GM23338 (cell line): ENCODE results near the gene CDH7. TPM values are rescaled to one million over a fixed set of nuclear protein-coding genes. Genes with fewer than 3 reads are reported as not detected.

Experiments
- ATAC-seq: fragments of 200-7000 bp; cut with Tn5 transposase; 3 replicates; pipeline ENCODE4 v1.9.1; 2020
- DNase-seq: peaks from one replicate; pipeline ENCODE4 v3.0.0-alpha.2; 2015; ENCODE audit warnings: low spot score
- H2AFZ ChIP-seq: fragments of 200-600 bp; sonication (generic); 2 replicates; pipeline ENCODE4 v1.8.0; 2016; ENCODE audit warnings: antibody characterized with exemption, mild to moderate bottlenecking, moderate library complexity
- H3F3A ChIP-seq: fragments of 200-600 bp; sonication (generic); replicated peaks from 2 replicates; pipeline ENCODE4 v1.8.0; 2017; ENCODE audit warnings: antibody characterized with exemption, mixed run types, low read depth
- H3K27ac ChIP-seq: fragments of 200-600 bp; sonication (generic); 2 replicates; pipeline ENCODE4 v1.6.1; 2016; ENCODE audit warnings: low read depth
- H3K27me3 ChIP-seq: fragments of 200-600 bp; sonication (generic); 2 replicates; pipeline ENCODE4 v1.8.0; 2016; ENCODE audit warnings: mild to moderate bottlenecking, mixed run types, moderate library complexity; ENCODE audit not compliant: insufficient read depth
- H3K36me3 ChIP-seq: fragments of 200-600 bp; sonication (generic); 2 replicates; pipeline ENCODE4 v1.8.0; 2016; ENCODE audit warnings: mild to moderate bottlenecking; ENCODE audit not compliant: insufficient read depth
- H3K4me1 ChIP-seq: fragments of 200-600 bp; sonication (generic); 2 replicates; pipeline ENCODE4 v1.8.0; 2016; ENCODE audit warnings: mild to moderate bottlenecking, moderate library complexity; ENCODE audit not compliant: insufficient read depth
- H3K4me2 ChIP-seq: fragments of 200-600 bp; sonication (generic); 2 replicates; pipeline ENCODE4 v1.7.1; 2017; ENCODE audit warnings: mixed run types
- H3K4me3 ChIP-seq: fragments of 200-600 bp; sonication (generic); 2 replicates; pipeline ENCODE4 v1.6.1; 2016; ENCODE audit warnings: mixed run types
- H3K79me2 ChIP-seq: fragments of 200-600 bp; sonication (generic); replicated peaks from 2 replicates; pipeline ENCODE4 v1.8.0; 2017; ENCODE audit warnings: mild to moderate bottlenecking; ENCODE audit not compliant: insufficient read depth
- H3K9me2 ChIP-seq: fragments of 200-600 bp; sonication (generic); 2 replicates; pipeline ENCODE4 v1.8.0; 2017; ENCODE audit not compliant: insufficient read depth
- H4K20me1 ChIP-seq: fragments of 200-600 bp; sonication (generic); replicated peaks from 2 replicates; pipeline ENCODE4 v1.8.0; 2017; ENCODE audit warnings: mild to moderate bottlenecking; ENCODE audit not compliant: insufficient read depth
- H3K27ac Mint-ChIP-seq: 2 replicates; pipeline ENCODE4 v1.8.0; 2020; ENCODE audit warnings: inconsistent platforms, mild to moderate bottlenecking, moderate library complexity, mixed read lengths
- H3K27me3 Mint-ChIP-seq: 3 replicates; pipeline ENCODE4 v1.8.0; 2022; ENCODE audit warnings: low read depth, mild to moderate bottlenecking, moderate library complexity, mixed read lengths, inconsistent platforms; ENCODE audit not compliant: insufficient read depth, poor library complexity
- H3K36me3 Mint-ChIP-seq: 3 replicates; pipeline ENCODE4 v1.8.0; 2021; ENCODE audit warnings: low read depth, mild to moderate bottlenecking, inconsistent platforms, moderate library complexity, mixed read lengths
- H3K4me1 Mint-ChIP-seq: 3 replicates; pipeline ENCODE4 v1.8.0; 2020; ENCODE audit warnings: mild to moderate bottlenecking, inconsistent platforms, mixed read lengths
- H3K4me3 Mint-ChIP-seq: 3 replicates; pipeline ENCODE4 v1.8.0; 2021; ENCODE audit warnings: moderate library complexity, mild to moderate bottlenecking, inconsistent platforms, mixed read lengths
- H3K9me3 Mint-ChIP-seq: 3 replicates; pipeline ENCODE4 v1.8.0; 2020; ENCODE audit warnings: moderate library complexity, mild to moderate bottlenecking, inconsistent platforms, mixed read lengths
- ETS1 ChIP-seq: IDR thresholded peaks from 2 replicates; pipeline ENCODE4 v1.6.1; 2016; ENCODE audit warnings: antibody characterized with exemption
- EZH2phosphoT487 ChIP-seq: fragments of 200-600 bp; sonication (generic); IDR thresholded peaks from one replicate; pipeline ENCODE4 v1.8.1; 2018; ENCODE audit warnings: antibody characterized with exemption; ENCODE audit not compliant: unreplicated experiment
- JUNB ChIP-seq: IDR thresholded peaks from one replicate; pipeline ENCODE4 v1.6.1; 2016; ENCODE audit warnings: antibody characterized with exemption; ENCODE audit not compliant: unreplicated experiment
- NANOG ChIP-seq: IDR thresholded peaks from 2 replicates; pipeline ENCODE4 v1.6.1; 2016; ENCODE audit warnings: antibody characterized with exemption, borderline replicate concordance
- POLR2AphosphoS5 ChIP-seq: IDR thresholded peaks from 2 replicates; pipeline ENCODE4 v1.6.1; 2016; ENCODE audit warnings: antibody characterized with exemption, low read depth
- ZNF331 ChIP-seq: fragments of 250-450 bp; sonication (Bioruptor Pico); IDR thresholded peaks from 2 replicates; pipeline ENCODE4 v1.5.0; 2020; ENCODE audit warnings: low read depth, mild to moderate bottlenecking, moderate library complexity
- polyA plus RNA-seq: library from polyadenylated mRNA; unstranded; fragments of >200 nt; fragmentation: Nextera tagmentation; extraction: Ambion mirVana; gene quantifications from 2 replicates; pipeline ENCODE4 v1.2.1, GENCODE V29; 2016
- total RNA-seq: library from RNA; depleted of rRNA; stranded (reverse); fragments of >200 nt; shearing (Covaris generic); gene quantifications from 2 replicates; pipeline ENCODE4 v1.2.3, GENCODE V29; 2014
- TF ChIP-seq, protein P1 (sequence below), 2 experiments: fragments of 200-600 bp in 1 of 2; sonication (generic) in 1 of 2; conservative IDR thresholded peaks; 2 replicates each; pipeline versions ENCODE4 v1.5.1 to v1.6.1; 2016 to 2017; ENCODE audit warnings: antibody characterized with exemption in 2 of 2, low read depth in 2 of 2, mild to moderate bottlenecking in 2 of 2, moderate library complexity in 1 of 2
- TF ChIP-seq, protein P2 (sequence below): IDR thresholded peaks from one replicate; pipeline ENCODE4 v1.6.1; 2018; ENCODE audit warnings: antibody characterized with exemption; ENCODE audit not compliant: unreplicated experiment
- TF ChIP-seq, protein P3 (sequence below): fragments of 250-450 bp; sonication (Bioruptor Pico); IDR thresholded peaks from 2 replicates; pipeline ENCODE4 v1.5.0; 2020; ENCODE audit warnings: mild to moderate bottlenecking, moderate library complexity

Gene CDH7
- total and polyA plus RNA-seq, 2 experiments from 2014 or later, result 1.8 TPM

DNA sequence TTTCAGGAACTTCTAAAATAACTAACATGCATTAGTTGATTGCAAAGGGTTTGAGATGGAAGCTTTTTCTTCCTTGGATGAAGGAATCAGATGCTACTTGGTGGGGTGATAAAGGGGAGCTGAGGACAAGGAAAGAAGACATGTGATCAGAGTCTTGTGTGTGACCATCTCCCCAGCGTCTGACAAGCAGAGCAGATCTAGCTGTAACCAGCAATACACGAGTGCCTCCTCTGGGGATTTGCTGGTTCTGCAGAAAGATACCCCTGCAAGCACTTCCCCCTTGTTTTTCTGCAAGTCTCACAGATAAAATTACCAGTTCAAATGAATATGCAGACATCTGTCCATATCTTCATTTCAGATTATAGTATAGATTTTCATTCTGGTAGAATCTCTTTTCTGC, 2.7 kb downstream of the CDH7 start:
- H3K36me3 Mint-ChIP-seq, result no peaks in the 10 kb centered on the region
- DNase-seq, result peak; percentile 86
- TF ChIP-seq JUNB (no peak), EZH2phosphoT487 (no peak), NANOG (no peak), ETS1 (no peak), POLR2AphosphoS5 (no peak)
- TF ChIP-seq, protein P1, sequence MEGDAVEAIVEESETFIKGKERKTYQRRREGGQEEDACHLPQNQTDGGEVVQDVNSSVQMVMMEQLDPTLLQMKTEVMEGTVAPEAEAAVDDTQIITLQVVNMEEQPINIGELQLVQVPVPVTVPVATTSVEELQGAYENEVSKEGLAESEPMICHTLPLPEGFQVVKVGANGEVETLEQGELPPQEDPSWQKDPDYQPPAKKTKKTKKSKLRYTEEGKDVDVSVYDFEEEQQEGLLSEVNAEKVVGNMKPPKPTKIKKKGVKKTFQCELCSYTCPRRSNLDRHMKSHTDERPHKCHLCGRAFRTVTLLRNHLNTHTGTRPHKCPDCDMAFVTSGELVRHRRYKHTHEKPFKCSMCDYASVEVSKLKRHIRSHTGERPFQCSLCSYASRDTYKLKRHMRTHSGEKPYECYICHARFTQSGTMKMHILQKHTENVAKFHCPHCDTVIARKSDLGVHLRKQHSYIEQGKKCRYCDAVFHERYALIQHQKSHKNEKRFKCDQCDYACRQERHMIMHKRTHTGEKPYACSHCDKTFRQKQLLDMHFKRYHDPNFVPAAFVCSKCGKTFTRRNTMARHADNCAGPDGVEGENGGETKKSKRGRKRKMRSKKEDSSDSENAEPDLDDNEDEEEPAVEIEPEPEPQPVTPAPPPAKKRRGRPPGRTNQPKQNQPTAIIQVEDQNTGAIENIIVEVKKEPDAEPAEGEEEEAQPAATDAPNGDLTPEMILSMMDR (conservative IDR thresholded peaks at IDR 0.05; ENCODE audit: low read depth in 2 of 2), result peak; percentile 67 to 87
- TF ChIP-seq, protein P2, sequence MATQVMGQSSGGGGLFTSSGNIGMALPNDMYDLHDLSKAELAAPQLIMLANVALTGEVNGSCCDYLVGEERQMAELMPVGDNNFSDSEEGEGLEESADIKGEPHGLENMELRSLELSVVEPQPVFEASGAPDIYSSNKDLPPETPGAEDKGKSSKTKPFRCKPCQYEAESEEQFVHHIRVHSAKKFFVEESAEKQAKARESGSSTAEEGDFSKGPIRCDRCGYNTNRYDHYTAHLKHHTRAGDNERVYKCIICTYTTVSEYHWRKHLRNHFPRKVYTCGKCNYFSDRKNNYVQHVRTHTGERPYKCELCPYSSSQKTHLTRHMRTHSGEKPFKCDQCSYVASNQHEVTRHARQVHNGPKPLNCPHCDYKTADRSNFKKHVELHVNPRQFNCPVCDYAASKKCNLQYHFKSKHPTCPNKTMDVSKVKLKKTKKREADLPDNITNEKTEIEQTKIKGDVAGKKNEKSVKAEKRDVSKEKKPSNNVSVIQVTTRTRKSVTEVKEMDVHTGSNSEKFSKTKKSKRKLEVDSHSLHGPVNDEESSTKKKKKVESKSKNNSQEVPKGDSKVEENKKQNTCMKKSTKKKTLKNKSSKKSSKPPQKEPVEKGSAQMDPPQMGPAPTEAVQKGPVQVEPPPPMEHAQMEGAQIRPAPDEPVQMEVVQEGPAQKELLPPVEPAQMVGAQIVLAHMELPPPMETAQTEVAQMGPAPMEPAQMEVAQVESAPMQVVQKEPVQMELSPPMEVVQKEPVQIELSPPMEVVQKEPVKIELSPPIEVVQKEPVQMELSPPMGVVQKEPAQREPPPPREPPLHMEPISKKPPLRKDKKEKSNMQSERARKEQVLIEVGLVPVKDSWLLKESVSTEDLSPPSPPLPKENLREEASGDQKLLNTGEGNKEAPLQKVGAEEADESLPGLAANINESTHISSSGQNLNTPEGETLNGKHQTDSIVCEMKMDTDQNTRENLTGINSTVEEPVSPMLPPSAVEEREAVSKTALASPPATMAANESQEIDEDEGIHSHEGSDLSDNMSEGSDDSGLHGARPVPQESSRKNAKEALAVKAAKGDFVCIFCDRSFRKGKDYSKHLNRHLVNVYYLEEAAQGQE, result no peak
- H3K4me1 ChIP-seq, result peaks cover 15% of the 10 kb centered on the region
- no peaks in the 10 kb centered on the region for H3K9me2 ChIP-seq
- no peak overlapping the region for H3K4me3 ChIP-seq
- H3K9me3 Mint-ChIP-seq, result no peaks in the 10 kb centered on the region
- peaks cover 27% of the 10 kb centered on the region for H3K4me1 Mint-ChIP-seq
- H3K4me3 Mint-ChIP-seq, result no peak overlapping the region
- no peaks in the 10 kb centered on the region; the same call in 1 of the 2 replicates for H4K20me1 ChIP-seq
- H3K79me2 ChIP-seq, result no peaks in the 10 kb centered on the region
- H3K27ac ChIP-seq, result no peak overlapping the region
- H3F3A ChIP-seq, result no peaks in the 10 kb centered on the region
- peaks cover 27% of the 10 kb centered on the region for H3K27me3 Mint-ChIP-seq
- H2AFZ ChIP-seq, result no peak overlapping the region
- H3K27me3 ChIP-seq, result peaks cover 37% of the 10 kb centered on the region
- no peak overlapping the region for H3K4me2 ChIP-seq
- peak; percentile 24 for ATAC-seq
- no peaks in the 10 kb centered on the region for H3K36me3 ChIP-seq
- H3K27ac Mint-ChIP-seq, result no peak overlapping the region

- H3K4me1 ChIP-seq, result peaks cover 15% of the 10 kb centered on the region
- no peaks in the 10 kb centered on the region for H3K9me2 ChIP-seq
- no peaks in the 10 kb centered on the region for H3K36me3 ChIP-seq
- no peak overlapping the region for H3K27ac ChIP-seq
- H3K9me3 Mint-ChIP-seq, result no peaks in the 10 kb centered on the region
- no peak overlapping the region for H2AFZ ChIP-seq
- no peaks in the 10 kb centered on the region; the same call in 1 of the 2 replicates for H4K20me1 ChIP-seq
- peak overlapping the region; percentile 34; the same call in 2 of the 3 replicates for H3K4me3 Mint-ChIP-seq
- no peaks in the 10 kb centered on the region for H3K79me2 ChIP-seq
- peaks cover 25% of the 10 kb centered on the region; the same call in 2 of the 3 replicates for H3K4me1 Mint-ChIP-seq
- H3K27me3 ChIP-seq, result peaks cover 31% of the 10 kb centered on the region
- no peaks in the 10 kb centered on the region for H3F3A ChIP-seq
- no peaks in the 10 kb centered on the region for H3K36me3 Mint-ChIP-seq
- DNase-seq, result peak; percentile 14
- peak; percentile 4; the same call in 1 of the 3 replicates for ATAC-seq
- H3K27ac Mint-ChIP-seq, result no peak overlapping the region
- no peak overlapping the region for H3K4me2 ChIP-seq
- no peak overlapping the region for H3K4me3 ChIP-seq
- H3K27me3 Mint-ChIP-seq, result peaks cover 27% of the 10 kb centered on the region
- TF ChIP-seq ZNF331 (CRISPR knock-in tag) (no peak), NANOG (no peak)
- TF ChIP-seq, protein P3, sequence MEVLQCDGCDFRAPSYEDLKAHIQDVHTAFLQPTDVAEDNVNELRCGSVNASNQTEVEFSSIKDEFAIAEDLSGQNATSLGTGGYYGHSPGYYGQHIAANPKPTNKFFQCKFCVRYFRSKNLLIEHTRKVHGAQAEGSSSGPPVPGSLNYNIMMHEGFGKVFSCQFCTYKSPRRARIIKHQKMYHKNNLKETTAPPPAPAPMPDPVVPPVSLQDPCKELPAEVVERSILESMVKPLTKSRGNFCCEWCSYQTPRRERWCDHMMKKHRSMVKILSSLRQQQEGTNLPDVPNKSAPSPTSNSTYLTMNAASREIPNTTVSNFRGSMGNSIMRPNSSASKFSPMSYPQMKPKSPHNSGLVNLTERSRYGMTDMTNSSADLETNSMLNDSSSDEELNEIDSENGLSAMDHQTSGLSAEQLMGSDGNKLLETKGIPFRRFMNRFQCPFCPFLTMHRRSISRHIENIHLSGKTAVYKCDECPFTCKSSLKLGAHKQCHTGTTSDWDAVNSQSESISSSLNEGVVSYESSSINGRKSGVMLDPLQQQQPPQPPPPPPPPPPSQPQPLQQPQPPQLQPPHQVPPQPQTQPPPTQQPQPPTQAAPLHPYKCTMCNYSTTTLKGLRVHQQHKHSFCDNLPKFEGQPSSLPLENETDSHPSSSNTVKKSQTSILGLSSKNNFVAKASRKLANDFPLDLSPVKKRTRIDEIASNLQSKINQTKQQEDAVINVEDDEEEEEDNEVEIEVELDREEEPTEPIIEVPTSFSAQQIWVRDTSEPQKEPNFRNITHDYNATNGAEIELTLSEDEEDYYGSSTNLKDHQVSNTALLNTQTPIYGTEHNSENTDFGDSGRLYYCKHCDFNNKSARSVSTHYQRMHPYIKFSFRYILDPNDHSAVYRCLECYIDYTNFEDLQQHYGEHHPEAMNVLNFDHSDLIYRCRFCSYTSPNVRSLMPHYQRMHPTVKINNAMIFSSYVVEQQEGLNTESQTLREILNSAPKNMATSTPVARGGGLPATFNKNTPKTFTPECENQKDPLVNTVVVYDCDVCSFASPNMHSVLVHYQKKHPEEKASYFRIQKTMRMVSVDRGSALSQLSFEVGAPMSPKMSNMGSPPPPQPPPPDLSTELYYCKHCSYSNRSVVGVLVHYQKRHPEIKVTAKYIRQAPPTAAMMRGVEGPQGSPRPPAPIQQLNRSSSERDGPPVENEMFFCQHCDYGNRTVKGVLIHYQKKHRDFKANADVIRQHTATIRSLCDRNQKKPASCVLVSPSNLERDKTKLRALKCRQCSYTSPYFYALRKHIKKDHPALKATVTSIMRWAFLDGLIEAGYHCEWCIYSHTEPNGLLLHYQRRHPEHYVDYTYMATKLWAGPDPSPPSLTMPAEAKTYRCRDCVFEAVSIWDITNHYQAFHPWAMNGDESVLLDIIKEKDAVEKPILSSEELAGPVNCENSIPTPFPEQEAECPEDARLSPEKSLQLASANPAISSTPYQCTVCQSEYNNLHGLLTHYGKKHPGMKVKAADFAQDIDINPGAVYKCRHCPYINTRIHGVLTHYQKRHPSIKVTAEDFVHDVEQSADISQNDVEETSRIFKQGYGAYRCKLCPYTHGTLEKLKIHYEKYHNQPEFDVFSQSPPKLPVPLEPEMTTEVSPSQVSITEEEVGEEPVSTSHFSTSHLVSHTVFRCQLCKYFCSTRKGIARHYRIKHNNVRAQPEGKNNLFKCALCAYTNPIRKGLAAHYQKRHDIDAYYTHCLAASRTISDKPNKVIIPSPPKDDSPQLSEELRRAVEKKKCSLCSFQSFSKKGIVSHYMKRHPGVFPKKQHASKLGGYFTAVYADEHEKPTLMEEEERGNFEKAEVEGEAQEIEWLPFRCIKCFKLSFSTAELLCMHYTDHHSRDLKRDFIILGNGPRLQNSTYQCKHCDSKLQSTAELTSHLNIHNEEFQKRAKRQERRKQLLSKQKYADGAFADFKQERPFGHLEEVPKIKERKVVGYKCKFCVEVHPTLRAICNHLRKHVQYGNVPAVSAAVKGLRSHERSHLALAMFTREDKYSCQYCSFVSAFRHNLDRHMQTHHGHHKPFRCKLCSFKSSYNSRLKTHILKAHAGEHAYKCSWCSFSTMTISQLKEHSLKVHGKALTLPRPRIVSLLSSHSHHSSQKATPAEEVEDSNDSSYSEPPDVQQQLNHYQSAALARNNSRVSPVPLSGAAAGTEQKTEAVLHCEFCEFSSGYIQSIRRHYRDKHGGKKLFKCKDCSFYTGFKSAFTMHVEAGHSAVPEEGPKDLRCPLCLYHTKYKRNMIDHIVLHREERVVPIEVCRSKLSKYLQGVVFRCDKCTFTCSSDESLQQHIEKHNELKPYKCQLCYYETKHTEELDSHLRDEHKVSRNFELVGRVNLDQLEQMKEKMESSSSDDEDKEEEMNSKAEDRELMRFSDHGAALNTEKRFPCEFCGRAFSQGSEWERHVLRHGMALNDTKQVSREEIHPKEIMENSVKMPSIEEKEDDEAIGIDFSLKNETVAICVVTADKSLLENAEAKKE, result no peak
Observed at GRCh38 chr18:65754121-65754520, 3.3 kb downstream of the CDH7 start.
